Kidney (tissue), 14 donors: ENCODE measurements around the gene LIME1. TPM values are rescaled to one million over a fixed set of nuclear protein-coding genes. Genes with fewer than 3 reads are reported as not detected.

Source experiments
- DNase-seq, 5 donors: peaks; one replicate each; pipeline ENCODE4 v3.0.0-alpha.2; 2013 to 2020
- FAIRE-seq: peaks from 2 replicates; lab custom pipeline; 2012; peaks lifted over from hg19 to GRCh38; lab: Jason Lieb, UNC
- H3K27ac ChIP-seq, 2 donors: one replicate each; pipeline ENCODE4 v1.7.0; 2013; ENCODE audit warnings: low read depth in 2 of 2, low read length in 2 of 2, inconsistent platforms in 1 of 2
- H3K27me3 ChIP-seq: one replicate; pipeline ENCODE4 v1.7.1; 2013; ENCODE audit warnings: low read length, inconsistent platforms; ENCODE audit not compliant: control insufficient read depth, insufficient read depth
- H3K36me3 ChIP-seq, 3 donors: one replicate each; pipeline versions ENCODE4 v1.7.0 to v1.7.1; 2013; ENCODE audit warnings: low read length in 3 of 3, control low read depth in 1 of 3, inconsistent platforms in 1 of 3; ENCODE audit not compliant: insufficient read depth in 3 of 3, control insufficient read depth in 2 of 3
- H3K4me1 ChIP-seq, 3 donors: one replicate each; pipeline versions ENCODE4 v1.7.0 to v1.7.1; 2013; ENCODE audit warnings: low read length in 3 of 3, inconsistent platforms in 1 of 3, low read depth in 1 of 3; ENCODE audit not compliant: control insufficient read depth in 2 of 3, insufficient read depth in 2 of 3
- H3K4me3 ChIP-seq, 3 donors: one replicate each; pipeline versions ENCODE4 v1.7.0 to v1.8.1; 2013; ENCODE audit warnings: low read length in 3 of 3, control low read depth in 1 of 3, inconsistent platforms in 1 of 3
- H3K9ac ChIP-seq, 3 donors: one replicate each; pipeline versions ENCODE4 v1.7.0 to v1.7.1; 2013; ENCODE audit warnings: low read length in 3 of 3, control low read depth in 1 of 3, inconsistent platforms in 1 of 3
- H3K9me3 ChIP-seq, 3 donors: one replicate each; pipeline versions ENCODE4 v1.7.0 to v1.7.1; 2013; ENCODE audit warnings: low read length in 3 of 3, control low read depth in 1 of 3, inconsistent platforms in 1 of 3; ENCODE audit not compliant: control insufficient read depth in 2 of 3, insufficient read depth in 1 of 3
- intact Hi-C: fragments of 100-400 bp; cut with DNase I; formaldehyde crosslinking; loops from one replicate; pipeline ENCODE4 v1.11.1; 2022
- polyA plus RNA-seq: library from polyadenylated mRNA; stranded (reverse); fragments of 350-450 nt; fragmentation: Illumina TruSeq; extraction: RNeasy Lipid Tissue Mini Kit (QIAGEN cat#74804); gene quantifications from one replicate; pipeline ENCODE4 v1.2.3, GENCODE V29; 2014; ENCODE audit warnings: low read depth, low replicate concordance; ENCODE audit not compliant: insufficient read depth
- total RNA-seq: library from RNA; stranded (reverse); fragmentation: NEBNext Ultra II Directional; extraction: Animal tissue kit (Norgen Biotek cat#: 25700); gene quantifications from one replicate; pipeline ENCODE4 v1.2.1, GENCODE V29; 2021
- TF ChIP-seq, protein P1 (sequence below): IDR thresholded peaks from 3 replicates; pipeline ENCODE4 v1.5.1; 2012; ENCODE audit warnings: mild to moderate bottlenecking, moderate library complexity, borderline replicate concordance; ENCODE audit not compliant: insufficient read depth; ENCODE audit errors: extremely low read depth
- donor health status: control.
- donor health status: control.
- donor health status: control.
- donor health status: control.
- donor health status: control.
- donor health status: DM: yes; HTN: yes; CAD: no.
- donor health status: Normal renal cell carcinoma (clear cell type).

Gene LIME1
- total and polyA plus RNA-seq, 2 donors from 2014 or later, result 12.1 to 114 TPM

DNA sequence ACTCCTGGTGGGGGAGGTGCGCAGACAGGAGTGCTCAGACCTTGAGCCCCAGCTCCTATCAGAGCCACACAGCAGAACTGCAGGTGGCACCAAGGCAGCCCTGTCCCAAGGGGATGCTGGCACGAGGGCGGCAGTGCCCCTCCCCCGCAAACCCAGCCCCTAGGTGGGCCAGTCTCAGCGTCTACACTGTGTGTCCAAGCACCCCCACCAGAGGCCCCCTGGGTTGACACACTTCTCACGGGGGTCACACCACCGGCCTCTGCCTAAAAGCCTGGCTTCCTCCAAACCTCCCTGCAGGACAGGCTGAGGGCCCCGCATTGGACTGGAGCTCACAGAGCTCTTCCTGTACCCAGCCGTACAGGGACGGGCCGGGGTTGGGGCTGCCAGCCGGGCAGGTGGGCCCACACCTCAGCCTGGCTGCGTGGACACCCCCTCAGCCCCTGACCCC, 11.2 kb downstream of the LIME1 start:
- FAIRE-seq (no peak), DNase-seq (peak in 2 of 5 donors; percentile 49 to 71)
- Histone ChIP-seq H3K9ac (no peak overlapping the region), H3K27ac (no peak overlapping the region), H3K4me1 (peaks cover 0 to 5% (median 1%) of the 10 kb centered on the region in 3 donors), H3K4me3 (no peak overlapping the region), H3K27me3 (no peaks in the 10 kb centered on the region), H3K36me3 (peaks cover 0 to 9% (median 2%) of the 10 kb centered on the region in 3 donors), H3K9me3 (no peaks in the 10 kb centered on the region)
- TF ChIP-seq, protein P1, sequence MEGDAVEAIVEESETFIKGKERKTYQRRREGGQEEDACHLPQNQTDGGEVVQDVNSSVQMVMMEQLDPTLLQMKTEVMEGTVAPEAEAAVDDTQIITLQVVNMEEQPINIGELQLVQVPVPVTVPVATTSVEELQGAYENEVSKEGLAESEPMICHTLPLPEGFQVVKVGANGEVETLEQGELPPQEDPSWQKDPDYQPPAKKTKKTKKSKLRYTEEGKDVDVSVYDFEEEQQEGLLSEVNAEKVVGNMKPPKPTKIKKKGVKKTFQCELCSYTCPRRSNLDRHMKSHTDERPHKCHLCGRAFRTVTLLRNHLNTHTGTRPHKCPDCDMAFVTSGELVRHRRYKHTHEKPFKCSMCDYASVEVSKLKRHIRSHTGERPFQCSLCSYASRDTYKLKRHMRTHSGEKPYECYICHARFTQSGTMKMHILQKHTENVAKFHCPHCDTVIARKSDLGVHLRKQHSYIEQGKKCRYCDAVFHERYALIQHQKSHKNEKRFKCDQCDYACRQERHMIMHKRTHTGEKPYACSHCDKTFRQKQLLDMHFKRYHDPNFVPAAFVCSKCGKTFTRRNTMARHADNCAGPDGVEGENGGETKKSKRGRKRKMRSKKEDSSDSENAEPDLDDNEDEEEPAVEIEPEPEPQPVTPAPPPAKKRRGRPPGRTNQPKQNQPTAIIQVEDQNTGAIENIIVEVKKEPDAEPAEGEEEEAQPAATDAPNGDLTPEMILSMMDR, result no peak
- intact Hi-C loops, result no loop called here

DNA sequence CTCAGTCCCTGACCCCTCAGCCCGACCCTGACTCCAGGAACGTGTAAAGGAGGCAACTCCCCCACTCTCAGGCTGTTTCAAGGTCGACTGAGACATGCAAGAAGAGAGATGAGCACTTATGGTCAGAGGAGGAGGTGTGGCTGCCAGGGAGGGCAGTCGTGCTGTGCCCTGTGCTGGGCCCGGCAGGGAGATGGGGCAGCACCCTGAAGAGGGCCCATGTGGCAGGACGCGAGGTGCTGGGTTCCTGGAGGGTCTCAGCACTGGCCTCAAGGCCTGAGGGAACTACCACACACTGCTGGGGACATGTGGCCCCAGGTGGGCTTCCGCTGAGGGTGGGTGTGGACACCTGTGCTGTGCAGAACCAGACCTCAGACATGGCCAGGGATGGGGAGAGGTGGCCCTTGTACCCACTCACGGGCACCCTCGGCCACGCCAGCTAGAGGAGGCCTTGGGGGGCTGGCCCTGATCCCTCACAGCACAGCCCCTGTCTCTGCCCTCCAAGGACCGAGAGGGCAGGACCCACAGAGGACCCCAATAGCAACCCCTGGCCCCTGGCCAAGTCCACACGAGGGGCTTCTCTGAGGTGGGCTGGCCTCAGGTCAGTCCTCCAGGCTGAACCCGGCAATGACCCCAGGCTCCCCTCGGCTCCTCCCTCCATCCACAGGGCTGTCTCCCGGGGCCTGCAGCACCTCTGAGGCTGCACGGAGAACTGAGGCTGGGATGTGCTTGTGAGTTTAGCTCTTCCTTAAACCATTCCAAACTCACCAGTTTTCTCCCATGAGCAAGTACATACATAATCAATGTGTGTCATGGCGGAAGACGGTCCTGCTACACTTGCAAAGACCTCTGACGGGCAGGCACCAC, 11.8 kb downstream of the LIME1 start:
- Histone ChIP-seq H3K36me3 (peaks cover 0 to 6% (median 2%) of the 10 kb centered on the region in 3 donors), H3K4me1 (peaks cover 0 to 5% (median 0%) of the 10 kb centered on the region in 3 donors), H3K4me3 (no peak overlapping the region), H3K27ac (no peak overlapping the region), H3K9me3 (no peaks in the 10 kb centered on the region), H3K9ac (no peak overlapping the region), H3K27me3 (no peaks in the 10 kb centered on the region)
- FAIRE-seq, result no peak
- intact Hi-C loops, result no loop called here
- DNase-seq, result peak in 1 of 5 donors; percentile 61
- TF ChIP-seq, protein P1, result no peak

DNA sequence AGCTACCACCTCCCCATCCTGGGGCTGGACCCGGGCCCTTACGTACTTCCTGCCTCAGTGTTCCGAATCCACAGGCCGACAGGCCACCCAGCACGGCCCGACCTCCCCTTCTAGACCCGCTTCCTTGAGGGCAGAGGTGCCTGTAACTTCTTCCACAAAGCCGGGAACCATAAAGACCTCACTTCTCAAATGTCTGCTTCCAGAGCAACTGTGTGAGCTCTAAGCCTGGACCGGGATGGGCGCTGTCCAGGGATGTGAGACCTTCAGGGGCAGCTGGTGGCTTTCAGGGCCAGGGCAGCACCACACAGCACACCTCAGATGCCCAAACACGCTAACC, 12.4 kb downstream of the LIME1 start:
- no peak overlapping the region for H3K9ac ChIP-seq
- no peak overlapping the region for H3K4me3 ChIP-seq
- no peaks in the 10 kb centered on the region for H3K9me3 ChIP-seq
- no peak for FAIRE-seq
- peaks cover 0 to 5% (median 0%) of the 10 kb centered on the region in 3 donors for H3K4me1 ChIP-seq
- peak in 1 of 5 donors; percentile 44 for DNase-seq
- peaks cover 0 to under 1% (median 0%) of the 10 kb centered on the region in 3 donors for H3K36me3 ChIP-seq
- H3K27me3 ChIP-seq, result no peaks in the 10 kb centered on the region
- TF ChIP-seq, protein P1, result no peak
- intact Hi-C loops, result no loop called here
- no peak overlapping the region for H3K27ac ChIP-seq
